Muscle of leg (tissue), 16 donors: ENCODE data around the gene DTX3L. TPM values are rescaled to one million over a fixed set of nuclear protein-coding genes. Genes with fewer than 3 reads are reported as not detected.

ENCODE experiments used
- DNase-seq: peaks from one replicate; pipeline ENCODE4 v3.0.0; 2013
- H3K27ac ChIP-seq: one replicate; pipeline ENCODE4 v1.5.1; 2013; ENCODE audit warnings: mild to moderate bottlenecking, low read length, control low read depth
- H3K27me3 ChIP-seq: one replicate; pipeline ENCODE4 v1.6.1; 2013; ENCODE audit warnings: low read length; ENCODE audit not compliant: control insufficient read depth, insufficient read depth
- H3K36me3 ChIP-seq: one replicate; pipeline ENCODE4 v1.6.1; 2013; ENCODE audit warnings: low read length; ENCODE audit not compliant: control insufficient read depth, insufficient read depth
- H3K4me1 ChIP-seq: one replicate; pipeline ENCODE4 v1.6.1; 2013; ENCODE audit warnings: low read length; ENCODE audit not compliant: control insufficient read depth, insufficient read depth
- H3K4me3 ChIP-seq: one replicate; pipeline ENCODE4 v1.5.1; 2013; ENCODE audit warnings: low read length, control low read depth
- H3K9me3 ChIP-seq: replicated peaks from 2 replicates; pipeline ENCODE4 v1.6.1; 2013; ENCODE audit warnings: low read depth, low read length; ENCODE audit not compliant: control insufficient read depth
- WGBS: methylation state at CpG from one replicate; pipeline ENCODE4 v1.1.5; 2013; ENCODE audit warnings: missing lambda C conversion rate; ENCODE audit not compliant: insufficient coverage; 5-methylcytosine and 5-hydroxymethylcytosine counted together
- long read RNA-seq, 11 donors: transcript quantifications; one replicate each; lab custom pipeline, GENCODE V29; 2026
- polyA plus RNA-seq, 8 donors: library from polyadenylated mRNA; unstranded; fragments of 120-200 nt; gene quantifications; one replicate each; pipeline versions ENCODE4 v1.2.1 to v1.2.3, GENCODE V29; 2013; ENCODE audit warnings: inconsistent platforms in 1 of 8, low replicate concordance in 1 of 8; ENCODE audit not compliant: insufficient read length in 8 of 8, insufficient read depth in 1 of 8
- total RNA-seq: library from RNA; stranded (reverse); fragments of 120-200 nt; gene quantifications from one replicate; pipeline ENCODE4 v1.2.4, GENCODE V29; 2013

Gene DTX3L
- total RNA-seq (7.4 TPM), polyA plus RNA-seq (1 to 10 TPM; 5.5 to 9.3 (median 8.0) TPM)
- long read RNA-seq, donor 1, full-length matches to known transcripts, result 1 of 1 reads
- long read RNA-seq, donor 1, partial matches to known transcripts, result 0 of 1 reads
- long read RNA-seq, donor 1, other reads (novel, unspliced or antisense), result 0 of 1 reads
- long read RNA-seq, donor 2, result 0 reads
- long read RNA-seq, donor 3, full-length matches to known transcripts, result 1 of 1 reads
- long read RNA-seq, donor 3, partial matches to known transcripts, result 0 of 1 reads
- long read RNA-seq, donor 3, other reads (novel, unspliced or antisense), result 0 of 1 reads
- long read RNA-seq, donor 4, full-length matches to known transcripts, result 2 of 2 reads
- long read RNA-seq, donor 4, partial matches to known transcripts, result 0 of 2 reads
- long read RNA-seq, donor 4, other reads (novel, unspliced or antisense), result 0 of 2 reads
- long read RNA-seq, donor 5, full-length matches to known transcripts, result 2 of 2 reads
- long read RNA-seq, donor 5, partial matches to known transcripts, result 0 of 2 reads
- long read RNA-seq, donor 5, other reads (novel, unspliced or antisense), result 0 of 2 reads
- long read RNA-seq, donor 6, full-length matches to known transcripts, result 2 of 2 reads
- long read RNA-seq, donor 6, partial matches to known transcripts, result 0 of 2 reads
- long read RNA-seq, donor 6, other reads (novel, unspliced or antisense), result 0 of 2 reads
- long read RNA-seq, donor 7, result 0 reads
- long read RNA-seq, donor 8, full-length matches to known transcripts, result 2 of 2 reads
- long read RNA-seq, donor 8, partial matches to known transcripts, result 0 of 2 reads
- long read RNA-seq, donor 8, other reads (novel, unspliced or antisense), result 0 of 2 reads
- long read RNA-seq, donor 9, result 0 reads
- long read RNA-seq, donor 10, full-length matches to known transcripts, result 1 of 1 reads
- long read RNA-seq, donor 10, partial matches to known transcripts, result 0 of 1 reads
- long read RNA-seq, donor 10, other reads (novel, unspliced or antisense), result 0 of 1 reads
- long read RNA-seq, donor 11, result 0 reads

GRCh38 chr3:122564155-122564912, at the start of gene DTX3L, which contains the start of gene PARP9:
DTX3L (plus strand) TSS chr3:122564338; CDS start chr3:122564427, 89 bp downstream.
PARP9 (minus strand) TSS chr3:122564300; CDS start chr3:122559620, 4,680 bp downstream.
- WGBS, result under 1% methylated on average over 44 of the region's 56 CpGs
- Histone ChIP-seq H3K36me3 (peaks cover 35% of the 10 kb centered on the region), H3K4me3 (peak within 1 kb of the TSS; percentile 87)

DNA sequence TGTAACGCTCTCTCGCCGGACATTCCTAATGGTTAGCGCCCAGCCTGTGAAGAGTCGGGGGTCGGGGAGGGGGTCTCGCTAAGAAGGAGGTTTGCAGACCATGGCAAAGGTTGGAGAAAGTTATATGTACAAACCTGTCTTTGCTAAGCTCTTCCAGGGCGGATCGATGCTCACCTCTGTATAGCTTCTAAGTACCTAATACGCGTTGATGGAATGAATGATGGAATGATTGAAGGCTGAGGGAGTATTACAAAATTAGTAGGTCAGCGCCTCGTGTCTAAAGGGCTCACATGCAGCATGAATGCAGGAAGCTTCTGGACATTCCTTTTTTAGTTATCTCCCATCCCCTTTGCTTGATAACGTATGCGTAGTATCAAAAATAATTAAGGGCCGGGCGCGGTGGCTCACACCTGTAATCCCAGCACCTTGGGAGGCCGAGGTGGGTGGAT, 49.1 kb upstream of the DTX3L start:
- Histone ChIP-seq H3K27ac (no peak overlapping the region), H3K4me3 (peak overlapping the region; percentile 74), H3K4me1 (peaks cover 7% of the 10 kb centered on the region), H3K27me3 (no peaks in the 10 kb centered on the region), H3K36me3 (no peaks in the 10 kb centered on the region), H3K9me3 (no peaks in the 10 kb centered on the region)
- WGBS, result 35% methylated on average over 13 of the region's 19 CpGs
- DNase-seq, result no peak

More at GRCh38 chr3:122564155-122564912, at the start of gene DTX3L, which contains the start of gene PARP9:
- Histone ChIP-seq H3K27me3 (no peaks in the 10 kb centered on the region), H3K27ac (peak within 1 kb of the TSS; percentile 96), H3K4me1 (peaks cover 16% of the 10 kb centered on the region), H3K9me3 (no peaks in the 10 kb centered on the region)
- DNase-seq, result peak; percentile 90

GRCh38 chr3:122515870-122516269, 48.3 kb upstream of the DTX3L start:
- H3K36me3 ChIP-seq, result no peaks in the 10 kb centered on the region
- no peak for DNase-seq
- no peak overlapping the region for H3K27ac ChIP-seq
- WGBS, result no CpG with 5 or more reads among the region's 3 CpGs
- no peaks in the 10 kb centered on the region for H3K9me3 ChIP-seq
- peaks cover 7% of the 10 kb centered on the region for H3K4me1 ChIP-seq
- H3K4me3 ChIP-seq, result no peak overlapping the region
- H3K27me3 ChIP-seq, result no peaks in the 10 kb centered on the region

GRCh38 chr3:122516846-122517360, 47.2 kb upstream of the DTX3L start:
- Histone ChIP-seq H3K4me3 (no peak overlapping the region), H3K9me3 (no peaks in the 10 kb centered on the region), H3K27ac (no peak overlapping the region), H3K36me3 (no peaks in the 10 kb centered on the region), H3K27me3 (no peaks in the 10 kb centered on the region), H3K4me1 (peaks cover 7% of the 10 kb centered on the region)
- no peak for DNase-seq
- WGBS, result 100% methylated on average over 1 of the region's 6 CpGs

- no peaks in the 10 kb centered on the region for H3K36me3 ChIP-seq
- DNase-seq, result no peak
- no peak overlapping the region for H3K4me3 ChIP-seq
- H3K4me1 ChIP-seq, result peaks cover 3% of the 10 kb centered on the region
- no peaks in the 10 kb centered on the region for H3K27me3 ChIP-seq
- H3K9me3 ChIP-seq, result no peaks in the 10 kb centered on the region
- no peak overlapping the region for H3K27ac ChIP-seq
Measured at GRCh38 chr3:122519693-122520092, 44.4 kb upstream of the DTX3L start.

GRCh38 chr3:122520861-122521260, 43.3 kb upstream of the DTX3L start:
- no peak for DNase-seq
- Histone ChIP-seq H3K36me3 (no peaks in the 10 kb centered on the region), H3K9me3 (no peaks in the 10 kb centered on the region), H3K27me3 (no peaks in the 10 kb centered on the region), H3K27ac (no peak overlapping the region), H3K4me1 (no peaks in the 10 kb centered on the region), H3K4me3 (no peak overlapping the region)
- WGBS, result no CpG with 5 or more reads among the region's 4 CpGs

GRCh38 chr3:122523317-122523716, 40.8 kb upstream of the DTX3L start:
- H3K36me3 ChIP-seq, result peaks cover 10% of the 10 kb centered on the region
- DNase-seq, result no peak
- H3K9me3 ChIP-seq, result no peaks in the 10 kb centered on the region
- H3K4me1 ChIP-seq, result no peaks in the 10 kb centered on the region
- WGBS, result 80% methylated on average over 4 of the region's 11 CpGs
- H3K27ac ChIP-seq, result no peak overlapping the region
- H3K27me3 ChIP-seq, result no peaks in the 10 kb centered on the region
- H3K4me3 ChIP-seq, result no peak overlapping the region

DNA sequence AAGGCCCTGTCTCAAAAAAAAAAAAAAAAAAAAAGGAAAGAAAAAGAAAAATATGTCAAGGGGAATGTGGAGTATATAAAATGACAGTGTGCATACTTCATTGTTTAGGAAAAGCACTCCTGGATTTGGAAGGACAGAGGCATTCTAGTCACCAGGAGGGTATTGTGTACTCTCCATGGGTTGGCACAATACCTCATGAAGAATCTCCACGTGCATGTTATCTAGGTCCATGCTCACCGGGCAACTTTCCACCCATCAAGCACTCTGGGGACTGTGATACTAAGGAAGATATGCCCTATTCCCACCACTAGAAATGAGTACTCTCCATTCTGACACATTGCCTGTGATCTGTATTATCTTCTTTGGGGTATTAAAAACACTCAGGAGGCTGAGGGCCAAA, 34.0 kb upstream of the DTX3L start:
- H3K27ac ChIP-seq, result no peak overlapping the region
- H3K27me3 ChIP-seq, result no peaks in the 10 kb centered on the region
- no peak for DNase-seq
- no peaks in the 10 kb centered on the region for H3K9me3 ChIP-seq
- no CpG with 5 or more reads among the region's 2 CpGs for WGBS
- no peaks in the 10 kb centered on the region for H3K4me1 ChIP-seq
- H3K36me3 ChIP-seq, result peaks cover 60% of the 10 kb centered on the region
- H3K4me3 ChIP-seq, result no peak overlapping the region

GRCh38 chr3:122533480-122533879, 30.7 kb upstream of the DTX3L start:
- Histone ChIP-seq H3K4me1 (no peaks in the 10 kb centered on the region), H3K9me3 (no peaks in the 10 kb centered on the region), H3K4me3 (no peak overlapping the region), H3K27me3 (no peaks in the 10 kb centered on the region), H3K36me3 (peaks cover 76% of the 10 kb centered on the region), H3K27ac (no peak overlapping the region)
- DNase-seq, result no peak
- 40% methylated on average over 1 of the region's 2 CpGs for WGBS
